UCSD-AML1 (cell line): ENCODE data around the gene ESRRA.
"Not testable (repeated sequence)": the region's sequence is repeated elsewhere in the genome, so short reads cannot be mapped to it uniquely, and the experiment has no call there.

Experiments used
- DNase-seq: peaks from one replicate; lab custom pipeline; 2025; ENCODE audit not compliant: unreplicated experiment; lab: John Stamatoyannopoulos, UW

The ESRRA gene

GRCh38 chr11:64312947-64313346, 7.6 kb downstream of the ESRRA start:
- no peak for DNase-seq

GRCh38 chr11:64313491-64314145, 8.3 kb downstream of the ESRRA start:
- no peak for DNase-seq

- no peak for DNase-seq
Measured at GRCh38 chr11:64314146-64314804, 9.0 kb downstream of the ESRRA start.

GRCh38 chr11:64314805-64315561, 9.7 kb downstream of the ESRRA start:
- DNase-seq: no peak

- not testable (repeated sequence) for DNase-seq
Measured at GRCh38 chr11:64315667-64316526, 10.6 kb downstream of the ESRRA start.

- no peak for DNase-seq
Measured at GRCh38 chr11:64316672-64317324, 11.5 kb downstream of the ESRRA start.

- peak; percentile 93 for DNase-seq
Measured at GRCh38 chr11:64317325-64317960, 12.1 kb downstream of the ESRRA start, which contains the start of gene TRMT112. TRMT112 (minus strand) TSS chr11:64317559; CDS start chr11:64317526, 33 bp downstream.

- DNase-seq: peak; percentile 98
Measured at GRCh38 chr11:64317961-64318765, 12.8 kb downstream of the ESRRA start, which contains the start of gene PRDX5. PRDX5 (plus strand) TSS chr11:64318121; CDS start chr11:64318216, 95 bp downstream.

- DNase-seq: peak; percentile 20
Measured at GRCh38 chr11:64318766-64319761, 13.7 kb downstream of the ESRRA start.

- DNase-seq: no peak
Measured at GRCh38 chr11:64320556-64320955, 15.2 kb downstream of the ESRRA start.

GRCh38 chr11:64321026-64321425, 15.7 kb downstream of the ESRRA start:
- DNase-seq: no peak

GRCh38 chr11:64321533-64321932, 16.2 kb downstream of the ESRRA start:
- no peak for DNase-seq

GRCh38 chr11:64322925-64323260, 17.6 kb downstream of the ESRRA start:
- DNase-seq: no peak

GRCh38 chr11:64323373-64323772, 18.0 kb downstream of the ESRRA start:
- no peak for DNase-seq

- peak; percentile 36 for DNase-seq
Measured at GRCh38 chr11:64323984-64324383, 18.7 kb downstream of the ESRRA start.

- no peak for DNase-seq
Measured at GRCh38 chr11:64324692-64325469, 19.6 kb downstream of the ESRRA start.

GRCh38 chr11:64327375-64327774, 22.1 kb downstream of the ESRRA start:
- no peak for DNase-seq
